Stimulated activated CD4-positive, alpha-beta T cell treated with anti-CD3 and anti-CD28 coated beads, Interleukin-2, amount 100 ng/mL, for 4 hours (primary cell): ENCODE measurements around the gene PITX1.
"Not testable (repeated sequence)": the region's sequence is repeated elsewhere in the genome, so short reads cannot be mapped to it uniquely, and the experiment has no call there.

Source experiments
- DNase-seq: peaks from one replicate; pipeline ENCODE4 v3.0.0-alpha.2; 2020; ENCODE audit warnings: low read depth

Gene PITX1

GRCh38 chr5:135010502-135011354 lies 23.3 kb downstream of the PITX1 start:
- no peak for DNase-seq

GRCh38 chr5:135009736-135010501 lies 24.1 kb downstream of the PITX1 start:
- no peak for DNase-seq

GRCh38 chr5:135008981-135009735 lies 24.9 kb downstream of the PITX1 start:
- no peak for DNase-seq

GRCh38 chr5:135008556-135008955 lies 25.5 kb downstream of the PITX1 start:
- no peak for DNase-seq

GRCh38 chr5:135007749-135008363 lies 26.2 kb downstream of the PITX1 start:
- no peak for DNase-seq

GRCh38 chr5:135007305-135007704 lies 26.7 kb downstream of the PITX1 start:
- DNase-seq = no peak

- no peak for DNase-seq
Observed at GRCh38 chr5:135005076-135005475, 29.0 kb downstream of the PITX1 start.

GRCh38 chr5:135004376-135004775 lies 29.7 kb downstream of the PITX1 start:
- no peak for DNase-seq

- not testable (repeated sequence) for DNase-seq
Observed at GRCh38 chr5:134998068-134998467, 36.0 kb downstream of the PITX1 start.

GRCh38 chr5:134997015-134997414 lies 37.0 kb downstream of the PITX1 start:
- DNase-seq = no peak

- no peak for DNase-seq
Observed at GRCh38 chr5:134995850-134996402, 38.1 kb downstream of the PITX1 start.

GRCh38 chr5:134994560-134995156 lies 39.4 kb downstream of the PITX1 start:
- no peak for DNase-seq

GRCh38 chr5:134993161-134993560 lies 40.9 kb downstream of the PITX1 start:
- no peak for DNase-seq

- DNase-seq = no peak
Observed at GRCh38 chr5:134992148-134992547, 41.9 kb downstream of the PITX1 start.

- DNase-seq = not testable (repeated sequence)
Observed at GRCh38 chr5:134990183-134990582, 43.8 kb downstream of the PITX1 start.

- DNase-seq = no peak
Observed at GRCh38 chr5:134989266-134989830, 44.7 kb downstream of the PITX1 start.

- no peak for DNase-seq
Observed at GRCh38 chr5:134982230-134982629, 51.8 kb downstream of the PITX1 start.

- DNase-seq = no peak
Observed at GRCh38 chr5:134979416-134979815, 54.6 kb downstream of the PITX1 start.
